Vagina (tissue), 2 donors: Measurements from ENCODE around the gene MIA.

ENCODE experiments used
- POLR2A ChIP-seq, 2 donors: fragments of 450-650 bp; IDR thresholded peaks; one replicate each; pipeline ENCODE4 v1.6.1; 2017; ENCODE audit warnings: antibody characterized with exemption in 2 of 2, mild to moderate bottlenecking in 2 of 2, moderate library complexity in 2 of 2
- POLR2AphosphoS5 ChIP-seq, 2 donors: sonication (generic); formaldehyde crosslinking; IDR thresholded peaks; one replicate each; pipeline ENCODE4 v1.9.0; 2017; ENCODE audit warnings: antibody characterized with exemption in 2 of 2, mild to moderate bottlenecking in 2 of 2, low read depth in 1 of 2; ENCODE audit not compliant: insufficient read depth in 1 of 2
- TF ChIP-seq, protein P1 (sequence below), 3 experiments: fragments of 450-650 bp in 2 of 3; fragments of 200-600 bp in 1 of 3; sonication (generic) in 1 of 3; IDR thresholded peaks; one replicate each; pipeline ENCODE4 v1.5.1; 2017 to 2019; ENCODE audit warnings: antibody characterized with exemption in 3 of 3, mild to moderate bottlenecking in 2 of 3, moderate library complexity in 2 of 3

DNA sequence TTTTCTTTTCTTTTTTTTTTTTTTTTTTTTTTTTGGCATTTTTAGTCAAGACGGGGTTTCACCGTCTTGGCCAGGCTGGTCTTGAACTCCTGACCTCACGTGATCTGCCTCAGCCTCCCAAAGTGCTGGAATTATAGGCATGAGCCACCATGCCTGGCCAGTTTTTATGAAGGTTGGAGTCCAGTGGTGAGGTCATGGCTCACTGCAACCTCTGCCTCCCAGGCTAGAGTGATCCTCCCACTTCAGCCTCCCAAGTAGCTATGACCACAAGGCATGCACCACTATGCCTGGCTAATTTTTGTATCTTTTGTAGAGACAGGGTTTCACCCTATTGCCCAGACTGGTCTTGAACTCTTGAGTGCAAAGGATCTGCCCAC lies 20.1 kb upstream of the MIA start:
- TF ChIP-seq, protein P1, sequence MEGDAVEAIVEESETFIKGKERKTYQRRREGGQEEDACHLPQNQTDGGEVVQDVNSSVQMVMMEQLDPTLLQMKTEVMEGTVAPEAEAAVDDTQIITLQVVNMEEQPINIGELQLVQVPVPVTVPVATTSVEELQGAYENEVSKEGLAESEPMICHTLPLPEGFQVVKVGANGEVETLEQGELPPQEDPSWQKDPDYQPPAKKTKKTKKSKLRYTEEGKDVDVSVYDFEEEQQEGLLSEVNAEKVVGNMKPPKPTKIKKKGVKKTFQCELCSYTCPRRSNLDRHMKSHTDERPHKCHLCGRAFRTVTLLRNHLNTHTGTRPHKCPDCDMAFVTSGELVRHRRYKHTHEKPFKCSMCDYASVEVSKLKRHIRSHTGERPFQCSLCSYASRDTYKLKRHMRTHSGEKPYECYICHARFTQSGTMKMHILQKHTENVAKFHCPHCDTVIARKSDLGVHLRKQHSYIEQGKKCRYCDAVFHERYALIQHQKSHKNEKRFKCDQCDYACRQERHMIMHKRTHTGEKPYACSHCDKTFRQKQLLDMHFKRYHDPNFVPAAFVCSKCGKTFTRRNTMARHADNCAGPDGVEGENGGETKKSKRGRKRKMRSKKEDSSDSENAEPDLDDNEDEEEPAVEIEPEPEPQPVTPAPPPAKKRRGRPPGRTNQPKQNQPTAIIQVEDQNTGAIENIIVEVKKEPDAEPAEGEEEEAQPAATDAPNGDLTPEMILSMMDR (IDR thresholded peaks at IDR 0.05), result no peak
- TF ChIP-seq POLR2A (IDR thresholded peaks at IDR 0.05), result no peak
- no peak for TF ChIP-seq POLR2AphosphoS5 (IDR thresholded peaks at IDR 0.05; ENCODE audit: insufficient read depth in 1 of 2, low read depth in 1 of 2)
